HG03571 (cell line): ENCODE results near the gene MRNIP.
"Not testable (repeated sequence)": the region's sequence is repeated elsewhere in the genome, so short reads cannot be mapped to it uniquely, and the experiment has no call there.

Experiments used
- ATAC-seq: cut with Tn5 transposase; IDR thresholded peaks from one replicate; pipeline ENCODE4 v1.9.1; 2021; ENCODE audit not compliant: unreplicated experiment

Gene MRNIP

DNA sequence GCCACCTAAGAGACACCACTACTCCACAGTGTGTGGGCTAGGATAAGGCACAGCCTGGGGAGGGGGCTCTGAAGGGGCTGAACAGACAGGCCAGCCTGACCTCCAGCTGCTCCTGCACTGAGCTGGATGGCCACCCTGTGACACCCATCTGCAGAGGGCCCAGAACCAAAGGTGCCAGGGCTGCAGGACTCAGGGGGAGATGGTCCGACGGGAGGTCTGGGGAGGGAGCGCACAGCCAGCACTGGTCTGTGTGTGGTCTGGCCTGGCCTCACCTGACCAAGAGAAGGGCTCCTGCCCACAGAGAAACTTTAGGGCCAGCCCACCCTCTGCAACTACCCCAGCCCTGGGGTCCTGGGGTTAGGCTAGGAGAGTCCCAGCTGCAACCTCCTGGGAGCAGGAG, 64.0 kb downstream of the MRNIP start:
- no peak for ATAC-seq

DNA sequence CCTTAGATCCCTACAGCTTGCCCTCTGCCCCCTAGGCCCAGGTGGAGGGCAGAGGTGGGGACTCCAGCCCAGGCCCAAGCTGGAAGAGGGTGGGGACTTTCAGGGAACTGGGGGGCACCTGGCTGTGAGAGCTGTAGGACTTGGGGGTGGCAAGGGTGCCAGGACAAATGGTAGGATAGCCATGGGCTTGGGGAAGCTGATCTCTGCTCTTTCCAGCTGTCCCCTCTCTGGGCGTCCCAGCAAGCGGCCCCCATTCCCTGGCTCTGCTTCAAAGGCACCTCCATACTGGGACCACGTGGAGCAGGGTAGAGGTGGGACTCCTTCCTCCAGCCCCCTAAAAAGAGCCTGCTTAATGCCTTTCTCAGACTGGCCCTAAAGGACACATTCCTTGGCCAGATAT, 64.4 kb downstream of the MRNIP start:
- no peak for ATAC-seq

- peak; percentile 33 for ATAC-seq
Measured at GRCh38 chr5:179793468-179794139, 65.0 kb downstream of the MRNIP start, which contains the start of gene LTC4S. Gene LTC4S (plus strand): TSS chr5:179793986. CDS start chr5:179794081, 95 bp downstream.

DNA sequence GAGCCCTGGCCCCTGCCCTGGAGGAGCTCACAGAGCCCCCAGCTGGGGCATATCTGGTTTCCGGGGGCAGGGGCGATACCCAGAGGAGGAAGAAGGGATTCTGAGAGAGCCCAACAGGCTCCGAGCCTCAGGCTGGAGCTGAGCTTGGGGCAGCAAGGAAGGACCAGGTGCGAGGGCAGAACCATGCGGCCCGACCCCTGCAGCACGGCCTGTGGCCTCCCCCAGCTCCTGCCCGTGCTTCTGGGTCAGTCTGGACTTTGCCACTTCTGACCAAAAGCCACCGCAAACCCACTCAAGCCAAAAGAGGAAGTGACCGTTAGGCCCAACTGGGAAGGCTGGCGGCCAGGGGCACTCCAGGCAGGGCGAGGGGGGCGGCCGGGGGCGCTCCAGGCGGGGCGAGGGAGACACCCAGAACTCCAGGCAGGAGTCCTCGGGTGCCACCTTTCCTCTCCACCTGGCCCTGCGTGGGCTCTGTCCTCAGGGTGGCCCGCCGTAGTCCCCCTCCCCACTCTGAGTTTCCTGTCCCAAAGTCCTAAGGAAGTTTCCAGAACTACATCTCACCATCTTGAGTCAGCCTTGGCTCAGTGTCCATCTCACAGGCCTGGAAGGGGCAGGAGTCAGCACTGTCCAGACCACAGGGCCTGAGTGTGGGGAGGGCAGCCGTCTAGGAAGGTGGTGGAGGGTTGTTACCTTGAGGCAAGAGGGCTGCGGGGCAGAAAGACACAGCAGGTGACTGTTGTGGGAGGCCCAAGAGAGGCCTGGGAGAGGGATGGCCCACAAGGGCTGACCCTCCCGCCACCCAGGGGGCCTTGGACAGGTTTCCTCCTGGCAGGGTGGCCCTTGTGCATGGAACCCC, 65.8 kb downstream of the MRNIP start:
- ATAC-seq = no peak

GRCh38 chr5:179791881-179792611, 66.6 kb downstream of the MRNIP start:
- no peak for ATAC-seq

GRCh38 chr5:179789278-179789677, 69.3 kb downstream of the MRNIP start:
- not testable (repeated sequence) for ATAC-seq

DNA sequence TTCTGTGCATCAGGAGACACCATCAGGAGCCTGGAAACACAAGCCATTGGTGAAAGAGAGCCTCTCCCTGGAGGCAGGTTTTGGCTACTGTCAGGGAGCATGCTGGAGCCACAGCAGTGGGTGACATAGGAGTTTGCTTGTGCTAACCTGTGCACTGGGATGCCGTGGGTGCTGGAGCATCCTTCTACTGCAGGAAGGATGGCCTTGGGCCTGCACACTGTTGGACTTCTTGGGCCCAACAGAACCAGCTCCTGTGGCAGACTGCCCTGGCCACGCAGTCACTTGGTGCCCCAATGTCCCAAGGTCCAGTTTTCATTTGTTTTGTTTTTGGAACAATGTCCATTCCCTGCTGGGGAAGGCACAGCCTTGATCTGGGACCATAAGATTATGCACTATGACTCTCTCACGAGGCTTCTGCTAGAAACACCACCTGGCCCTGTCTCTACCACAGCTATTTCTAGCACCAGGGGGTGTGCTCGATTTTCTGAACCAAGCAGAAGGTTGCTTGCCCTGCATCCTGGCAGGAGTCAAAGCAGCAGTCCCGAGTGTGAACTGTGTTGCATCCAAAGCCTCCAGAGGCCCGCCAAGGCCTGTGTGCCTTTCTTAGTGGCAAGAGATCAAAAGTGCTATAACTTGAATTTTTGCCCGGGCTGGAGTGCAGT, 70.3 kb downstream of the MRNIP start:
- ATAC-seq = no peak
